GM12874 (cell line): ENCODE results near the gene ASXL1.

ENCODE experiments used
- TF ChIP-seq, protein P1 (sequence below): IDR thresholded peaks from 2 replicates; pipeline ENCODE4 v1.5.1; 2011; ENCODE audit warnings: low read depth, mild to moderate bottlenecking, control low read depth, low read length, moderate library complexity; ENCODE audit not compliant: insufficient read depth

The ASXL1 gene

DNA sequence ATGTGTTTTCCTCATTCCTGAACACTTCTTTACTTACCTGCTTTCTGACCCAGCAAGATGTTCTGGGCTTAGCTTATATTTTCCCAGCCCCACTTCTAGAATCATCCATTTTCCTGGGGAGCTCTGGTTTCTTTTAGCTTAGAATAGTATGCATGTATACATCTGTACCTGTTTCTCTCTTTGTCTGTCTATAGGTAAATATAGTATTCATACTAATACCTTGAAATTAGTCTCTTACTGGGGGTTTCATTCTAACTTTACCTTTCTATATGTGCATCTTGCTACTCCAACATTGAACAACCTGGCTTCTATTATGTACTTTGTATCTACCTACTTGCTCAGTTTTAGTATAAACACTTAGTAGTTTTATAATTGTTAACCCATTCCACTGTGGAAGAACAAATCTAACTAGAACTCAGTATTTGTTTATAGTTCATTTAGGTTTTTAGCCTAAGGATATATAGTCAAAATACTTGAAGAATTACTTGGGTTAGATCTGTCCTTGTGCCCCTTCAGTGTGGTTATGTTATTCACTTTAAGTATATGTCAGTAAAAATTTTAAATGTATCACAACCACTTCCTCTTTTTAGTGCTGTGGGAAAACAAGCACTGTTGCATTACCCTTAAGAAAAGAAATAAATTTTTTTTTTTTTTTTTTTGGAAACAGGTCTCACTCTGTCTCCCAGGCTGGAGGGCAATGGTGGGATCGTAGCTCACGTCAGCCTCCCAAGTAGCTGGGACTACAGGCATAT is 54.0 kb downstream of the ASXL1 start:
- TF ChIP-seq, protein P1, sequence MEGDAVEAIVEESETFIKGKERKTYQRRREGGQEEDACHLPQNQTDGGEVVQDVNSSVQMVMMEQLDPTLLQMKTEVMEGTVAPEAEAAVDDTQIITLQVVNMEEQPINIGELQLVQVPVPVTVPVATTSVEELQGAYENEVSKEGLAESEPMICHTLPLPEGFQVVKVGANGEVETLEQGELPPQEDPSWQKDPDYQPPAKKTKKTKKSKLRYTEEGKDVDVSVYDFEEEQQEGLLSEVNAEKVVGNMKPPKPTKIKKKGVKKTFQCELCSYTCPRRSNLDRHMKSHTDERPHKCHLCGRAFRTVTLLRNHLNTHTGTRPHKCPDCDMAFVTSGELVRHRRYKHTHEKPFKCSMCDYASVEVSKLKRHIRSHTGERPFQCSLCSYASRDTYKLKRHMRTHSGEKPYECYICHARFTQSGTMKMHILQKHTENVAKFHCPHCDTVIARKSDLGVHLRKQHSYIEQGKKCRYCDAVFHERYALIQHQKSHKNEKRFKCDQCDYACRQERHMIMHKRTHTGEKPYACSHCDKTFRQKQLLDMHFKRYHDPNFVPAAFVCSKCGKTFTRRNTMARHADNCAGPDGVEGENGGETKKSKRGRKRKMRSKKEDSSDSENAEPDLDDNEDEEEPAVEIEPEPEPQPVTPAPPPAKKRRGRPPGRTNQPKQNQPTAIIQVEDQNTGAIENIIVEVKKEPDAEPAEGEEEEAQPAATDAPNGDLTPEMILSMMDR = no peak

DNA sequence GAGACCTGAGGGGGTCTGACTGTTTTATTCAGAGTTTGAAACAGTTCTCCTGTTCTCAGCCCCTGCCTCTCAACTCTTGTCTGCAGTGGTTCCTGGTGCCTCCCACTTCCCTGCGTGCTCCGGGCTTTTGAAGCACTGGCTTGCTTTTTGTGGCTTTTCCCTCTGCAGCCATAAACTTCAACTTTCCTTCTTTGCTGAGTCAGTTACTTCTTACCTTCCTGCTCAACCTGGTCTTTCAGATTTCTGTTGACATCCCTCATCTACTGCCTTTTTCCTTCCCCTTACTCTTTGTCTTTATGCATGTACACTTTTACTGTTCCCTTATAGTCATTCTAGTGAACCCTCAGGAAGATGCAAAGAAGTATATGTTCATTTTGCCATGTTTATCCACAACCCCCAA is 57.4 kb downstream of the ASXL1 start:
- TF ChIP-seq, protein P1 = no peak

DNA sequence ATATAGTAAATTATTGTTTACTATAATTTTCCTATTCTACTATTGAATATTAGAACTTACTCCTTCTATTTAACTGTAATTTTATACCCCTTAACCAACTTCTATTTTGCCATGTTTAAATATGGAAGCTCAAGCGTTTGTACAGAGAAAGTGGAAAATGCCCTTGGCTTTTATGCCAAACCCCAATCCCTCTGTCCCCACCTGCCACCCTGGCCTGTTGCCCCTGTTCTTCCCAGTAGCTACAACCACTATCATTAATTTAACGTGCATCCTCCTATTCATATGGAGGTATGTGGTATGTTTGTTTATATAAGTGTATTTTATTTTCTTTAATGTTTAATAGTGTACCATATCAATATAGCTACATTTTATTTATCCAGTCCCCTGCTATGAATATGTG is 58.1 kb downstream of the ASXL1 start:
- TF ChIP-seq, protein P1 = no peak

GRCh38 chr20:32418376-32418775 is 60.2 kb downstream of the ASXL1 start:
- TF ChIP-seq, protein P1 = no peak

- TF ChIP-seq, protein P1 = no peak
Measured at GRCh38 chr20:32421290-32421689, 63.2 kb downstream of the ASXL1 start.

GRCh38 chr20:32427996-32428395 is 69.9 kb downstream of the ASXL1 start:
- TF ChIP-seq, protein P1 = no peak

GRCh38 chr20:32429343-32429742 is 71.2 kb downstream of the ASXL1 start:
- TF ChIP-seq, protein P1 = no peak
